VCaP (cell line): Measurements from ENCODE around the gene ABCC1.
"Not testable (repeated sequence)": the region's sequence is repeated elsewhere in the genome, so short reads cannot be mapped to it uniquely, and the experiment has no call there.

Source experiments
- H3K27ac ChIP-seq: fragments of 450-650 bp; 2 replicates; pipeline ENCODE4 v1.5.1; 2017
- CTCF ChIP-seq: fragments of 450-650 bp; conservative IDR thresholded peaks from 2 replicates; pipeline ENCODE4 v1.5.1; 2017; ENCODE audit warnings: mild to moderate bottlenecking, moderate library complexity

ABCC1 gene

GRCh38 chr16:15979801-15980200 lies 30.4 kb downstream of the ABCC1 start:
- TF ChIP-seq CTCF = no peak
- no peak overlapping the region for H3K27ac ChIP-seq

- H3K27ac ChIP-seq = no peak overlapping the region
- TF ChIP-seq CTCF = no peak
Observed at GRCh38 chr16:15980329-15980728, 30.9 kb downstream of the ABCC1 start.

- no peak for TF ChIP-seq CTCF
- no peak overlapping the region for H3K27ac ChIP-seq
Observed at GRCh38 chr16:15981382-15981781, 32.0 kb downstream of the ABCC1 start.

GRCh38 chr16:15982194-15982915 lies 32.9 kb downstream of the ABCC1 start:
- H3K27ac ChIP-seq = not testable (repeated sequence)

- no peak for TF ChIP-seq CTCF
- no peak overlapping the region for H3K27ac ChIP-seq
Observed at GRCh38 chr16:15983898-15984297, 34.5 kb downstream of the ABCC1 start.

- TF ChIP-seq CTCF = no peak
Observed at GRCh38 chr16:15985144-15985543, 35.7 kb downstream of the ABCC1 start.

GRCh38 chr16:15986261-15986660 lies 36.8 kb downstream of the ABCC1 start:
- no peak overlapping the region for H3K27ac ChIP-seq
- TF ChIP-seq CTCF = no peak

More at GRCh38 chr16:15985144-15985543, 35.7 kb downstream of the ABCC1 start:
- no peak overlapping the region for H3K27ac ChIP-seq

GRCh38 chr16:15988268-15989013 lies 39.0 kb downstream of the ABCC1 start:
- TF ChIP-seq CTCF = no peak

More at GRCh38 chr16:15988268-15989013, 39.0 kb downstream of the ABCC1 start:
- H3K27ac ChIP-seq = no peak overlapping the region
